Measurements from ENCODE around the gene ZNF77. TPM values are rescaled to one million over a fixed set of nuclear protein-coding genes. Genes with fewer than 3 reads are reported as not detected.

ZNF77 gene
- polyA plus RNA-seq, 1 donor from 2014 or later = 13.0 TPM

- Histone ChIP-seq H3K4me3 (ENCODE audit: low read length) (no peak overlapping the region), H2AFZ (ENCODE audit: low read depth, low read length) (no peak overlapping the region), H3K9ac (ENCODE audit: low read length) (no peak overlapping the region), H3K79me2 (replicated peaks; ENCODE audit: insufficient read depth, low read length) (no peaks in the 10 kb centered on the region), H3K9me3 (ENCODE audit: low read length) (no peaks in the 10 kb centered on the region), H3K4me2 (ENCODE audit: low read length) (no peak overlapping the region), H3F3A (ENCODE audit: insufficient read depth, low read length, poor library complexity, severe bottlenecking) (no peaks in the 10 kb centered on the region), H3K36me3 (ENCODE audit: insufficient read depth, low read length) (no peaks in the 10 kb centered on the region), H3K9me2 (ENCODE audit: insufficient read depth, low read length) (no peaks in the 10 kb centered on the region), H3K27ac (ENCODE audit: low read length) (no peak overlapping the region), H3K27me3 (ENCODE audit: insufficient read depth, low read depth, low read length) (no peaks in the 10 kb centered on the region), H4K20me1 (ENCODE audit: insufficient read depth) (no peaks in the 10 kb centered on the region)
- no peak for TF ChIP-seq TAF1 (IDR thresholded peaks at IDR 0.05; ENCODE audit: low read depth)
- TF ChIP-seq POLR2AphosphoS5 (IDR thresholded peaks at IDR 0.05) = no peak
- no peak for TF ChIP-seq EZH2 (IDR thresholded peaks at IDR 0.05; ENCODE audit: borderline replicate concordance, insufficient read depth, low read length, poor library complexity, severe bottlenecking)
- no peak for TF ChIP-seq RAD21 (conservative IDR thresholded peaks at IDR 0.05)
- no peak for TF ChIP-seq EP300 (conservative IDR thresholded peaks at IDR 0.05; ENCODE audit: poor library complexity, severe bottlenecking)
- TF ChIP-seq MXI1 (conservative IDR thresholded peaks at IDR 0.05; ENCODE audit: poor library complexity, severe bottlenecking) = no peak
- no peak for TF ChIP-seq CTCF (IDR thresholded peaks at IDR 0.05; ENCODE audit: poor library complexity, severe bottlenecking)
- TF ChIP-seq, protein P1, sequence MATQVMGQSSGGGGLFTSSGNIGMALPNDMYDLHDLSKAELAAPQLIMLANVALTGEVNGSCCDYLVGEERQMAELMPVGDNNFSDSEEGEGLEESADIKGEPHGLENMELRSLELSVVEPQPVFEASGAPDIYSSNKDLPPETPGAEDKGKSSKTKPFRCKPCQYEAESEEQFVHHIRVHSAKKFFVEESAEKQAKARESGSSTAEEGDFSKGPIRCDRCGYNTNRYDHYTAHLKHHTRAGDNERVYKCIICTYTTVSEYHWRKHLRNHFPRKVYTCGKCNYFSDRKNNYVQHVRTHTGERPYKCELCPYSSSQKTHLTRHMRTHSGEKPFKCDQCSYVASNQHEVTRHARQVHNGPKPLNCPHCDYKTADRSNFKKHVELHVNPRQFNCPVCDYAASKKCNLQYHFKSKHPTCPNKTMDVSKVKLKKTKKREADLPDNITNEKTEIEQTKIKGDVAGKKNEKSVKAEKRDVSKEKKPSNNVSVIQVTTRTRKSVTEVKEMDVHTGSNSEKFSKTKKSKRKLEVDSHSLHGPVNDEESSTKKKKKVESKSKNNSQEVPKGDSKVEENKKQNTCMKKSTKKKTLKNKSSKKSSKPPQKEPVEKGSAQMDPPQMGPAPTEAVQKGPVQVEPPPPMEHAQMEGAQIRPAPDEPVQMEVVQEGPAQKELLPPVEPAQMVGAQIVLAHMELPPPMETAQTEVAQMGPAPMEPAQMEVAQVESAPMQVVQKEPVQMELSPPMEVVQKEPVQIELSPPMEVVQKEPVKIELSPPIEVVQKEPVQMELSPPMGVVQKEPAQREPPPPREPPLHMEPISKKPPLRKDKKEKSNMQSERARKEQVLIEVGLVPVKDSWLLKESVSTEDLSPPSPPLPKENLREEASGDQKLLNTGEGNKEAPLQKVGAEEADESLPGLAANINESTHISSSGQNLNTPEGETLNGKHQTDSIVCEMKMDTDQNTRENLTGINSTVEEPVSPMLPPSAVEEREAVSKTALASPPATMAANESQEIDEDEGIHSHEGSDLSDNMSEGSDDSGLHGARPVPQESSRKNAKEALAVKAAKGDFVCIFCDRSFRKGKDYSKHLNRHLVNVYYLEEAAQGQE (IDR thresholded peaks at IDR 0.05; ENCODE audit: borderline replicate concordance) = no peak
Measured at GRCh38 chr19:2922987-2923386, 21.8 kb downstream of the ZNF77 start.

DNA sequence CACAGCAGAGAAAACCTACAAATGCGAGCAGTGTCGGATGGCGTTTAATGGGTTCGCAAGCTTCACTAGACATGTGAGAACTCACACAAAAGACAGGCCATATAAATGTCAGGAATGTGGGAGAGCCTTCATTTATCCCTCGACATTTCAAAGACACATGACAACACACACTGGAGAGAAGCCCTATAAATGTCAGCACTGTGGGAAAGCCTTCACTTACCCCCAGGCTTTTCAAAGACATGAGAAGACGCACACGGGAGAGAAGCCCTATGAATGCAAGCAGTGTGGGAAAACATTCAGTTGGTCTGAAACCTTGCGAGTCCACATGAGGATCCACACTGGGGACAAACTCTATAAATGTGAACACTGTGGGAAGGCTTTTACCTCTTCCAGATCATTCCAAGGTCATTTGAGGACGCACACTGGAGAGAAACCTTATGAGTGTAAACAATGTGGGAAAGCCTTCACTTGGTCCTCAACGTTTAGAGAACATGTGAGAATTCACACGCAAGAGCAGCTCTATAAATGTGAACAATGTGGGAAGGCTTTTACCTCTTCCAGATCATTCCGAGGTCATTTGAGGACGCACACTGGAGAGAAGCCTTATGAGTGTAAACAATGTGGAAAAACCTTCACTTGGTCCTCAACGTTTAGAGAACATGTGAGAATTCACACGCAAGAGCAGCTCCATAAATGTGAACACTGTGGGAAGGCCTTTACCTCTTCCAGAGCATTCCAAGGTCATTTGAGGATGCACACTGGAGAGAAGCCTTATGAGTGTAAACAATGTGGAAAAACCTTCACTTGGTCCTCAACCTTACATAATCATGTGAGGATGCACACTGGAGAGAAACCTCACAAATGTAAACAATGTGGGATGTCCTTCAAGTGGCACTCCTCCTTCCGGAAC is 27.2 kb downstream of the ZNF77 start:
- H3F3A ChIP-seq (ENCODE audit: insufficient read depth, low read length, poor library complexity, severe bottlenecking) = no peaks in the 10 kb centered on the region
- no peak overlapping the region for H3K9ac ChIP-seq (ENCODE audit: low read length)
- no peak overlapping the region for H2AFZ ChIP-seq (ENCODE audit: low read depth, low read length)
- H3K79me2 ChIP-seq (replicated peaks; ENCODE audit: insufficient read depth, low read length) = no peaks in the 10 kb centered on the region
- no peak overlapping the region for H3K4me2 ChIP-seq (ENCODE audit: low read length)
- peaks cover 4% of the 10 kb centered on the region for H3K9me3 ChIP-seq (ENCODE audit: low read length)
- no peaks in the 10 kb centered on the region for H4K20me1 ChIP-seq (ENCODE audit: insufficient read depth)
- no peaks in the 10 kb centered on the region for H3K9me2 ChIP-seq (ENCODE audit: insufficient read depth, low read length)
- no peaks in the 10 kb centered on the region for H3K27me3 ChIP-seq (ENCODE audit: insufficient read depth, low read depth, low read length)
- H3K4me3 ChIP-seq (ENCODE audit: low read length) = no peak overlapping the region
- no peaks in the 10 kb centered on the region for H3K36me3 ChIP-seq (ENCODE audit: insufficient read depth, low read length)
- H3K27ac ChIP-seq (ENCODE audit: low read length) = no peak overlapping the region
- TF ChIP-seq EZH2 (IDR thresholded peaks at IDR 0.05; ENCODE audit: borderline replicate concordance, insufficient read depth, low read length, poor library complexity, severe bottlenecking) (no peak), POLR2AphosphoS5 (IDR thresholded peaks at IDR 0.05) (no peak)
- TF ChIP-seq, protein P1 (IDR thresholded peaks at IDR 0.05; ENCODE audit: borderline replicate concordance) = no peak
